ENCODE results near the gene CXCR5.

The CXCR5 gene

DNA sequence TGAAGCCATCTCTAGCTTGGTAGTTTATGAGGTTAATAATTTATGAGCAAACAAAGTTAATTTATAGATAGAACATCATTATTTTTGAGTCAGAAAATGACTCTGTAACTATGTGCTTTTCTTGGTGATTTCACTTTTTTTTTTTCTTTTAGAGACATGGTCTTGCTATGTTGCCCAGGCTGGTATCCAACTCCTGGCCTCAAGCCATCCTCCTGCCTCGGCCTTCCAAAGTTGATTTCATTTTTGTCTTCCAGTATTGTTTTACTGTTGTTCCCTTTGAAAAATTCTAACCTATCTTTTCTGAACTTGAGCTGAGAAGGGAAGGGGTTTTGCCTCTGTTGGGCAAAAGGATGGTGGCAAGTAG lies 706 bp upstream of the CXCR5 start:
- Histone ChIP-seq H3K27ac (ENCODE audit: extremely low read depth, low read depth, low read length) (no peak overlapping the region), H3K4me3 (ENCODE audit: low read depth, low read length) (no peak overlapping the region), H3K9me3 (ENCODE audit: control insufficient read depth, insufficient read depth, low read depth, low read length) (no peaks in the 10 kb centered on the region), H3K4me1 (ENCODE audit: control insufficient read depth, insufficient read depth, low read length) (no peaks in the 10 kb centered on the region), H3K36me3 (ENCODE audit: control insufficient read depth in 2 of 2, insufficient read depth in 1 of 2, low read length in 2 of 2) (no peaks in the 10 kb centered on the region)
- CTCF ChIA-PET, result interaction anchor here (0.6 to 0.9 kb wide), 4 partner anchors 47 to 317 kb away, joined by 3 to 6 read pairs (median 4); no protein-coding TSS in a partner anchor
- TF ChIP-seq ZSCAN23 (tag by site-specific recombination; IDR thresholded peaks at IDR 0.05) (no peak), ZNF146 (tag by site-specific recombination; IDR thresholded peaks at IDR 0.05) (no peak), ZNF623 (tag by site-specific recombination; IDR thresholded peaks at IDR 0.05) (no peak), ZNF660 (tag by site-specific recombination; IDR thresholded peaks at IDR 0.05) (no peak), HOXA7 (CRISPR knock-in tag; IDR thresholded peaks at IDR 0.05; ENCODE audit: borderline replicate concordance) (no peak), FEZF1 (tag by site-specific recombination; IDR thresholded peaks at IDR 0.05) (no peak), ZNF433 (tag by site-specific recombination; IDR thresholded peaks at IDR 0.05; ENCODE audit: low read depth) (no peak), KLF10 (tag by site-specific recombination; IDR thresholded peaks at IDR 0.05) (no peak), ZNF658 (tag by site-specific recombination; IDR thresholded peaks at IDR 0.05) (no peak), ZNF350 (tag by site-specific recombination; IDR thresholded peaks at IDR 0.05) (no peak)
- TF ChIP-seq, protein P1, sequence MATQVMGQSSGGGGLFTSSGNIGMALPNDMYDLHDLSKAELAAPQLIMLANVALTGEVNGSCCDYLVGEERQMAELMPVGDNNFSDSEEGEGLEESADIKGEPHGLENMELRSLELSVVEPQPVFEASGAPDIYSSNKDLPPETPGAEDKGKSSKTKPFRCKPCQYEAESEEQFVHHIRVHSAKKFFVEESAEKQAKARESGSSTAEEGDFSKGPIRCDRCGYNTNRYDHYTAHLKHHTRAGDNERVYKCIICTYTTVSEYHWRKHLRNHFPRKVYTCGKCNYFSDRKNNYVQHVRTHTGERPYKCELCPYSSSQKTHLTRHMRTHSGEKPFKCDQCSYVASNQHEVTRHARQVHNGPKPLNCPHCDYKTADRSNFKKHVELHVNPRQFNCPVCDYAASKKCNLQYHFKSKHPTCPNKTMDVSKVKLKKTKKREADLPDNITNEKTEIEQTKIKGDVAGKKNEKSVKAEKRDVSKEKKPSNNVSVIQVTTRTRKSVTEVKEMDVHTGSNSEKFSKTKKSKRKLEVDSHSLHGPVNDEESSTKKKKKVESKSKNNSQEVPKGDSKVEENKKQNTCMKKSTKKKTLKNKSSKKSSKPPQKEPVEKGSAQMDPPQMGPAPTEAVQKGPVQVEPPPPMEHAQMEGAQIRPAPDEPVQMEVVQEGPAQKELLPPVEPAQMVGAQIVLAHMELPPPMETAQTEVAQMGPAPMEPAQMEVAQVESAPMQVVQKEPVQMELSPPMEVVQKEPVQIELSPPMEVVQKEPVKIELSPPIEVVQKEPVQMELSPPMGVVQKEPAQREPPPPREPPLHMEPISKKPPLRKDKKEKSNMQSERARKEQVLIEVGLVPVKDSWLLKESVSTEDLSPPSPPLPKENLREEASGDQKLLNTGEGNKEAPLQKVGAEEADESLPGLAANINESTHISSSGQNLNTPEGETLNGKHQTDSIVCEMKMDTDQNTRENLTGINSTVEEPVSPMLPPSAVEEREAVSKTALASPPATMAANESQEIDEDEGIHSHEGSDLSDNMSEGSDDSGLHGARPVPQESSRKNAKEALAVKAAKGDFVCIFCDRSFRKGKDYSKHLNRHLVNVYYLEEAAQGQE (tag by site-specific recombination; IDR thresholded peaks at IDR 0.05), result no peak
- TF ChIP-seq, protein P2, sequence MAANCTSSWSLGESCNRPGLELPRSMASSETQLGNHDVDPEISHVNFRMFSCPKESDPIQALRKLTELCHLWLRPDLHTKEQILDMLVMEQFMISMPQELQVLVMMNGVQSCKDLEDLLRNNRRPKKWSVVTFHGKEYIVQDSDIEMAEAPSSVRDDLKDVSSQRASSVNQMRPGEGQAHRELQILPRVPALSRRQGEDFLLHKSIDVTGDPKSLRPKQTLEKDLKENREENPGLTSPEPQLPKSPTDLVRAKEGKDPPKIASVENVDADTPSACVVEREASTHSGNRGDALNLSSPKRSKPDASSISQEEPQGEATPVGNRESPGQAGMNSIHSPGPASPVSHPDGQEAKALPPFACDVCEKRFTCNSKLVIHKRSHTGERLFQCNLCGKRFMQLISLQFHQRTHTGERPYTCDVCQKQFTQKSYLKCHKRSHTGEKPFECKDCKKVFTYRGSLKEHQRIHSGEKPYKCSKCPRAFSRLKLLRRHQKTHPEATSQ (tag by site-specific recombination; IDR thresholded peaks at IDR 0.05), result no peak
- TF ChIP-seq, protein P3, sequence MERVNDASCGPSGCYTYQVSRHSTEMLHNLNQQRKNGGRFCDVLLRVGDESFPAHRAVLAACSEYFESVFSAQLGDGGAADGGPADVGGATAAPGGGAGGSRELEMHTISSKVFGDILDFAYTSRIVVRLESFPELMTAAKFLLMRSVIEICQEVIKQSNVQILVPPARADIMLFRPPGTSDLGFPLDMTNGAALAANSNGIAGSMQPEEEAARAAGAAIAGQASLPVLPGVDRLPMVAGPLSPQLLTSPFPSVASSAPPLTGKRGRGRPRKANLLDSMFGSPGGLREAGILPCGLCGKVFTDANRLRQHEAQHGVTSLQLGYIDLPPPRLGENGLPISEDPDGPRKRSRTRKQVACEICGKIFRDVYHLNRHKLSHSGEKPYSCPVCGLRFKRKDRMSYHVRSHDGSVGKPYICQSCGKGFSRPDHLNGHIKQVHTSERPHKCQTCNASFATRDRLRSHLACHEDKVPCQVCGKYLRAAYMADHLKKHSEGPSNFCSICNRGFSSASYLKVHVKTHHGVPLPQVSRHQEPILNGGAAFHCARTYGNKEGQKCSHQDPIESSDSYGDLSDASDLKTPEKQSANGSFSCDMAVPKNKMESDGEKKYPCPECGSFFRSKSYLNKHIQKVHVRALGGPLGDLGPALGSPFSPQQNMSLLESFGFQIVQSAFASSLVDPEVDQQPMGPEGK (tag by site-specific recombination; IDR thresholded peaks at IDR 0.05), result no peak
- TF ChIP-seq, protein P4, sequence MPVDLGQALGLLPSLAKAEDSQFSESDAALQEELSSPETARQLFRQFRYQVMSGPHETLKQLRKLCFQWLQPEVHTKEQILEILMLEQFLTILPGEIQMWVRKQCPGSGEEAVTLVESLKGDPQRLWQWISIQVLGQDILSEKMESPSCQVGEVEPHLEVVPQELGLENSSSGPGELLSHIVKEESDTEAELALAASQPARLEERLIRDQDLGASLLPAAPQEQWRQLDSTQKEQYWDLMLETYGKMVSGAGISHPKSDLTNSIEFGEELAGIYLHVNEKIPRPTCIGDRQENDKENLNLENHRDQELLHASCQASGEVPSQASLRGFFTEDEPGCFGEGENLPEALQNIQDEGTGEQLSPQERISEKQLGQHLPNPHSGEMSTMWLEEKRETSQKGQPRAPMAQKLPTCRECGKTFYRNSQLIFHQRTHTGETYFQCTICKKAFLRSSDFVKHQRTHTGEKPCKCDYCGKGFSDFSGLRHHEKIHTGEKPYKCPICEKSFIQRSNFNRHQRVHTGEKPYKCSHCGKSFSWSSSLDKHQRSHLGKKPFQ (tag by site-specific recombination; IDR thresholded peaks at IDR 0.05), result no peak
- TF ChIP-seq, protein P5, sequence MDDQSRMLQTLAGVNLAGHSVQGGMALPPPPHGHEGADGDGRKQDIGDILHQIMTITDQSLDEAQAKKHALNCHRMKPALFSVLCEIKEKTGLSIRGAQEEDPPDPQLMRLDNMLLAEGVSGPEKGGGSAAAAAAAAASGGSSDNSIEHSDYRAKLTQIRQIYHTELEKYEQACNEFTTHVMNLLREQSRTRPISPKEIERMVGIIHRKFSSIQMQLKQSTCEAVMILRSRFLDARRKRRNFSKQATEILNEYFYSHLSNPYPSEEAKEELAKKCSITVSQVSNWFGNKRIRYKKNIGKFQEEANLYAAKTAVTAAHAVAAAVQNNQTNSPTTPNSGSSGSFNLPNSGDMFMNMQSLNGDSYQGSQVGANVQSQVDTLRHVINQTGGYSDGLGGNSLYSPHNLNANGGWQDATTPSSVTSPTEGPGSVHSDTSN (CRISPR knock-in tag; IDR thresholded peaks at IDR 0.05), result no peak
- POLR2A ChIA-PET, result no interaction called here

DNA sequence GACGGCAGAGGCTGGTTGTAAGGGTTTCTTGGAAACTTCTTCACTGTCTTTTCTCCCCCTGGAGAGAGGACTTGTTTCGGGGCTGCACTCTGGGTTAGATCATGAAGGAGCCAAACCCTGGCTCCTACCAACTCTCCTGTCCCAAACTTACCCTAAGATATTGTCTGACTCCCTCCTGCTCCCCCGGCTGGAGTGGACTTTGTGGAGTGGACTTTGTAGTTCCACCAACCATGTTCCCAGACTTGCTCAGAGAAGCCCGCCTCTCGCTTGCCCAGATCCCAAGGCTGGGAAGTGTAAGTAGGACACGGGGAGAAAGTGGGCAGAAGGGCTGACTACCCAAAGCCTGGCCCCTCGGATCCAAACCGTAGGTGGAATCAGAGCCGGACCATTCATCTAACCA lies 1.2 kb downstream of the CXCR5 start:
- Histone ChIP-seq H3K4me1 (ENCODE audit: control insufficient read depth, insufficient read depth, low read length) (no peaks in the 10 kb centered on the region), H3K9me3 (ENCODE audit: control insufficient read depth, insufficient read depth, low read depth, low read length) (no peaks in the 10 kb centered on the region), H3K4me3 (ENCODE audit: low read depth, low read length) (no peak overlapping the region), H3K27ac (ENCODE audit: extremely low read depth, low read depth, low read length) (no peak overlapping the region), H3K36me3 (ENCODE audit: control insufficient read depth in 2 of 2, insufficient read depth in 1 of 2, low read length in 2 of 2) (no peaks in the 10 kb centered on the region)
- ChIA-PET POLR2A (no interaction called here), CTCF (no interaction called here)
- TF ChIP-seq ZNF221 (tag by site-specific recombination; IDR thresholded peaks at IDR 0.05; ENCODE audit: borderline replicate concordance) (no peak), REPIN1 (tag by site-specific recombination; IDR thresholded peaks at IDR 0.05; ENCODE audit: low read depth) (no peak)
